ENCODE measurements around the gene AKT2. TPM values are rescaled to one million over a fixed set of nuclear protein-coding genes. Genes with fewer than 3 reads are reported as not detected.

AKT2 gene
- polyA plus RNA-seq, 1 donor (not counting 4 experiments of a cell fraction or from before 2014, with no cell fraction given) = 108 TPM

GRCh38 chr19:40213251-40213829, 71.8 kb downstream of the AKT2 start:
- H3K9me3 ChIP-seq (ENCODE audit: control insufficient read depth, low read depth, low read length) = no peaks in the 10 kb centered on the region
- dilution Hi-C loops (cut with MboI; ENCODE audit: extremely low pct_ligation_motif_present, low sequenced_read_pairs) = no loop called here
- FAIRE-seq = no peak

GRCh38 chr19:40210889-40211288, 74.3 kb downstream of the AKT2 start:
- Histone ChIP-seq H3K79me2 (ENCODE audit: control insufficient read depth, insufficient read depth, low read length) (no peaks in the 10 kb centered on the region), H3K4me2 (ENCODE audit: control insufficient read depth, extremely low read depth, insufficient read depth, low read depth, low read length) (no peak overlapping the region), H3K27ac (ENCODE audit: control insufficient read depth, insufficient read depth, low read length) (no peak overlapping the region), H3K9me1 (ENCODE audit: control insufficient read depth, extremely low read depth, insufficient read depth, low read length) (no peaks in the 10 kb centered on the region), H3K4me1 (ENCODE audit: control insufficient read depth, extremely low read depth, insufficient read depth, low read length) (no peaks in the 10 kb centered on the region), H2AFZ (ENCODE audit: control insufficient read depth, low read length) (no peak overlapping the region), H4K20me1 (ENCODE audit: control insufficient read depth, extremely low read depth, insufficient read depth, low read length) (no peaks in the 10 kb centered on the region), H3K9me3 (ENCODE audit: control insufficient read depth, low read depth, low read length) (no peaks in the 10 kb centered on the region), H3K27me3 (ENCODE audit: control insufficient read depth, extremely low read depth, insufficient read depth, low read length) (peaks cover under 1% of the 10 kb centered on the region), H3K9ac (ENCODE audit: control insufficient read depth, extremely low read depth, insufficient read depth, low read length) (no peak overlapping the region), H3K4me3 (ENCODE audit: control insufficient read depth in 2 of 3, extremely low read depth in 1 of 3, insufficient read depth in 2 of 3, low read depth in 1 of 3, low read length in 3 of 3) (no peak overlapping the region), H3K36me3 (ENCODE audit: control insufficient read depth in 2 of 2, extremely low read depth in 1 of 2, insufficient read depth in 2 of 2, low read length in 2 of 2) (peaks cover 0 to 4% of the 10 kb centered on the region in 2 experiments)
- FAIRE-seq (no peak), DNase-seq (ENCODE audit: low read depth, low spot score) (no peak)
- dilution Hi-C loops (cut with MboI; ENCODE audit: extremely low pct_ligation_motif_present, low sequenced_read_pairs) = no loop called here
- TF ChIP-seq EZH2 (IDR thresholded peaks at IDR 0.05; ENCODE audit: low read length) = no peak
- TF ChIP-seq, protein P1, sequence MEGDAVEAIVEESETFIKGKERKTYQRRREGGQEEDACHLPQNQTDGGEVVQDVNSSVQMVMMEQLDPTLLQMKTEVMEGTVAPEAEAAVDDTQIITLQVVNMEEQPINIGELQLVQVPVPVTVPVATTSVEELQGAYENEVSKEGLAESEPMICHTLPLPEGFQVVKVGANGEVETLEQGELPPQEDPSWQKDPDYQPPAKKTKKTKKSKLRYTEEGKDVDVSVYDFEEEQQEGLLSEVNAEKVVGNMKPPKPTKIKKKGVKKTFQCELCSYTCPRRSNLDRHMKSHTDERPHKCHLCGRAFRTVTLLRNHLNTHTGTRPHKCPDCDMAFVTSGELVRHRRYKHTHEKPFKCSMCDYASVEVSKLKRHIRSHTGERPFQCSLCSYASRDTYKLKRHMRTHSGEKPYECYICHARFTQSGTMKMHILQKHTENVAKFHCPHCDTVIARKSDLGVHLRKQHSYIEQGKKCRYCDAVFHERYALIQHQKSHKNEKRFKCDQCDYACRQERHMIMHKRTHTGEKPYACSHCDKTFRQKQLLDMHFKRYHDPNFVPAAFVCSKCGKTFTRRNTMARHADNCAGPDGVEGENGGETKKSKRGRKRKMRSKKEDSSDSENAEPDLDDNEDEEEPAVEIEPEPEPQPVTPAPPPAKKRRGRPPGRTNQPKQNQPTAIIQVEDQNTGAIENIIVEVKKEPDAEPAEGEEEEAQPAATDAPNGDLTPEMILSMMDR (optimal IDR thresholded peaks at IDR 0.05 in 1 of 3, IDR thresholded peaks at IDR 0.05 in 1 of 3, conservative IDR thresholded peaks at IDR 0.05 in 1 of 3; ENCODE audit: extremely low read depth in 1 of 3, insufficient read depth in 2 of 3, low read length in 3 of 3) = no peak

More at GRCh38 chr19:40213251-40213829, 71.8 kb downstream of the AKT2 start:
- TF ChIP-seq EZH2 (IDR thresholded peaks at IDR 0.05; ENCODE audit: low read length) = no peak
- TF ChIP-seq, protein P1 (optimal IDR thresholded peaks at IDR 0.05 in 1 of 3, IDR thresholded peaks at IDR 0.05 in 1 of 3, conservative IDR thresholded peaks at IDR 0.05 in 1 of 3; ENCODE audit: extremely low read depth in 1 of 3, insufficient read depth in 2 of 3, low read length in 3 of 3) = no peak
- H3K36me3 ChIP-seq (ENCODE audit: control insufficient read depth in 2 of 2, extremely low read depth in 1 of 2, insufficient read depth in 2 of 2, low read length in 2 of 2) = peaks cover 0 to 1% of the 10 kb centered on the region in 2 experiments
- H3K27me3 ChIP-seq (ENCODE audit: control insufficient read depth, extremely low read depth, insufficient read depth, low read length) = peaks cover 24% of the 10 kb centered on the region
- H3K4me2 ChIP-seq (ENCODE audit: control insufficient read depth, extremely low read depth, insufficient read depth, low read depth, low read length) = no peak overlapping the region
- no peak overlapping the region for H3K4me3 ChIP-seq (ENCODE audit: control insufficient read depth in 2 of 3, extremely low read depth in 1 of 3, insufficient read depth in 2 of 3, low read depth in 1 of 3, low read length in 3 of 3)
- H3K4me1 ChIP-seq (ENCODE audit: control insufficient read depth, extremely low read depth, insufficient read depth, low read length) = peaks cover 9% of the 10 kb centered on the region
- no peak for DNase-seq (ENCODE audit: low read depth, low spot score)
- H4K20me1 ChIP-seq (ENCODE audit: control insufficient read depth, extremely low read depth, insufficient read depth, low read length) = no peaks in the 10 kb centered on the region
- H3K9me1 ChIP-seq (ENCODE audit: control insufficient read depth, extremely low read depth, insufficient read depth, low read length) = no peaks in the 10 kb centered on the region
- no peak overlapping the region for H2AFZ ChIP-seq (ENCODE audit: control insufficient read depth, low read length)
- H3K27ac ChIP-seq (ENCODE audit: control insufficient read depth, insufficient read depth, low read length) = no peak overlapping the region
- H3K9ac ChIP-seq (ENCODE audit: control insufficient read depth, extremely low read depth, insufficient read depth, low read length) = no peak overlapping the region
- H3K79me2 ChIP-seq (ENCODE audit: control insufficient read depth, insufficient read depth, low read length) = no peaks in the 10 kb centered on the region

Measured in keratinocyte (primary cell).